Activated CD8-positive, alpha-beta memory T cell treated with anti-CD3 and anti-CD28 coated beads for 36 hours (primary cell): ENCODE data around the gene SRPK3. TPM values are rescaled to one million over a fixed set of nuclear protein-coding genes. Genes with fewer than 3 reads are reported as not detected.
"Not testable (repeated sequence)": the region's sequence is repeated elsewhere in the genome, so short reads cannot be mapped to it uniquely, and the experiment has no call there.

Source experiments
- CTCF ChIA-PET: fragments of 350-600 bp; sonication (Branson Sonifier 250); formaldehyde crosslinking; loops from one replicate; lab custom pipeline; 2021; ENCODE audit warnings: antibody characterized with exemption; lab: Charles Lee
- POLR2A ChIA-PET: fragments of 350-600 bp; sonication (Branson Sonifier 250); formaldehyde crosslinking; loops from one replicate; lab custom pipeline; 2021; ENCODE audit warnings: antibody characterized with exemption; lab: Charles Lee
- total RNA-seq, 2 experiments: library from RNA; stranded (reverse); gene quantifications; one replicate each; pipeline ENCODE4 v1.2.3, GENCODE V29; 2021

Gene SRPK3
- total RNA-seq, 2 experiments from 2014 or later, result not detected

DNA sequence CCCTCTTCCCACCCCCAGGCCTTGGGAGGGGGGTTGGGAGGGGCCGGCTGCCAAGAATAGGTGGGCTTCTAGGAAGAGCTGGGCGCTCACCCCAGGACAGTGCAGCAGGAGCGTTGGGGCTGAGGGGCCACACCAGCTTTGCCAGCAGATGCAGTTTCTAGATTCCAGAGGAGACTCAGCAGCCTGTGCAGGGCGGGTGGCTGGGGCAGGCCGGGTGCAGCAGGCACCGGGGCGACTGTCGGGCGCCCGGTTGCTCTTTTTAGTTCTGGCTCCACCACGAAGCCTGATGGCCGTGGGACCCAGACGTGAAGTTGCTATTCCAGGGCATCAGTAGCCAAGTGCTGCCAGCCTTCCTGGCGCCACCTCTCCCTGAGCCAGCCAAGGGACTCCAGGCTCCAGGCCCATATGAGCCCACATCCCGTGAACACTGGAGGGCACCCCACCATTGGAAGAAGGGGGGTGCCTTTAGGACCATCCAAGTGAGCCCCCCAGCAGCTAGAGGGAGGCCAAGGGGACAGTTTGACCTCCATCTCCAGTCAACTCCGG, 19.4 kb downstream of the SRPK3 start:
- CTCF ChIA-PET, result no interaction called here
- POLR2A ChIA-PET, result no interaction called here

DNA sequence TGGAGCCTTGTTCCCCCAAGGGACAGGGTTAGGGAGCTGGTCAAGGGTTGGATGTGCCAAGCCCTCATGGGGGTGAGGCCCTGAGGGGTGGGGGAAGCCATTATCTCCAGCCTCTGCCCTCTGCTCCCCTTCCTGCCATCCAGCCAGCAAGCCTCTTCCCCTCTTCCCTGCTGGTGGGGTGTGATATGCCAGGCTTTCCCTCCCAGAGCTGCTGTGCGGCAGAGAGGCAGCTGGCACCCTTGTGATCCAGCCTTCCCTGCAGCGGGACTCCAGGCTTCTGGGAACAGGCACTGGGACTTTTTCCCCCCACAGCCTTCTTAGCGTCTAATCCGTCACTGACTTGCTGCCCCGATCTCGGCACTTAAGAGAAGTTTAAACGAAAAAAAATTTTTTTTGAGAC, 19.9 kb downstream of the SRPK3 start:
- POLR2A ChIA-PET, result no interaction called here
- CTCF ChIA-PET, result no interaction called here

DNA sequence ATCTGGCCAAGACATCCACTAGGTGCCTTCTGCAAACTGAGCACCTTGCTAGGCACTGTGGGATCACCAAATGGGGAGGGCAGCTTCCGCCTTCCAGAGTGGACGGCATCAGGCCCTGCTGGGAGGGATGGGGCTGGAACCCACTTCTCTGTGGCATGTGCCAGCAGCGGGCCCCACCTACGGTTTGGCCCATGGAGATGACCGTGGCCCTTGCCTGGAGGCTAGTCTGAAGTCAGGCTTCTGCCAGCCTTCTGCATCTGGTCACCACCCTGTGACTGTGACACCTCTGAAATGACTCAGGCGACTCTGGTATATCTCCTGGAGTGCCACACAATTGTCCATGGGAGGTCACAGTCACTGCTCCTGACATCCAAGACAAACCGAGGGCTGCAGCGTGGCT, 20.8 kb downstream of the SRPK3 start:
- ChIA-PET CTCF (no interaction called here), POLR2A (no interaction called here)

DNA sequence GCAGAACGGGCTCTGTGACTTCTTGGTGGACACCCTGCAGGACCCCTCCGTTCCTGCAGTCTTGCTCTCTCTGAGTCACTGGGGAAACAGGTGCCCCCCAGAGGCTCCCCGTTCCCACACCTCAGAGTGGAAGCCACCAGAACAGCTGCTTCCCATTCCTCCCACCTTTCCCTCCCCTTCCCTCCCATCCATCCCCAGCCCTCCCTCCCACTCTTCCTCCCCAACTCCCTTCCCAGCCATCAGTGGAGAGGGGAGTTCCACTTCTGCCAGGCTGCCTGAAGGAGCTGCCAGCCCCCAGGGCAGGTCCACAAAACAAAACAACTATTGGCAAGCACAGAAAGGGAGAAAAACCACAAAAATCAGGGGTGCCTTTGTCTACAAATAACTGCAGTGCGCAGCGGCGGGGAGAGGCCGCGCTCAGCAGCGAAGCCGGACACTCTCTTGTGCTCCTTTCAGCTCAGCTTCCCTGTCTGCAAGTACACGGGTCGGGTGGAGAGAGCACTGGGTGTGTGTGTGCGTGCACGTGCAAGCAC, 21.7 kb downstream of the SRPK3 start:
- ChIA-PET POLR2A (no interaction called here), CTCF (interaction anchor here (1.1 kb wide), 1 partner anchor 35 kb away, joined by 3 read pairs; no protein-coding TSS in a partner anchor)

DNA sequence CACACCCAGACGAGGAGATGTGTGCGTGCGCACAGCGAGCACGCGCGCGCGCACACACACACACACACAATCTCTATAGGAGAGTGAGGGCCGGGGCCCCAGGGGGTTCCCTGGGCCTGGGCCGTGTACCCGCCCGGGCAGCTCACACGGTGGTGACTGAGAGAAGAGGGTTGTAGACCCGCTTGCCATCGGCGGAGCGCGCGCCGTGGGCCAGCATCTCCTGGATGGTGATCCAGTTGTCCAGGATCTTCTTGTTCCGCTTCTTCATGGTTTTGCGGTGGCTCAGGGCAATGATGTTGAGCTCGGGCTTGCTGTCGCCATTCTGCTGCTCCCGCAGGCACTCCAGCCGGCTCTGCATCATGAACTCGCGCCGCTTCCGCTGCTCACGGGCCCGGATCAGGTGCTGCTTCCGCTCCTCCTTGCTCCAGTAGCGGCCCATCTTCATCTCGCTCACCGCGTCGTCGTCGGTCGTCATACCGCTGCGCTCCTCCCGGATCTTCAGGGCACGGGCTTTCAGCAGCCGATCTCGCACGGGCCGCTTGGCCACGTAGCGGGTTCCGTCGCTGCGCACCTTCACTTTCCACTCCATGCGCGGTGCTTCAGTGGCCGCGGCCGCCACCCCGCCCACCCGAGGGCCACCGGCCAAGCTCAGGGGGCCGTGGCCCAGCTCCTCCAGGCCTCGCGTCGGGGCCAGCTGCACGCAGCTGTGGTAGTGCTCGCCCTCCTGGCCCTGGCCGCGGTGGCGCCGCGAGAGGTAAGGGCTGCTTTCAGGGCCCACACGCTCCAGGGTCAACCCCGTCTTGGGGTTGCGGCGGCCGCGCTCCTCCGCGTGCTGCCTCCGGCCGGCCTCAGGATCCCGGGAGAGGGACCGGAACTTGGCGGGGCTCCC, 22.6 kb downstream of the SRPK3 start:
- ChIA-PET CTCF (no interaction called here), POLR2A (no interaction called here)

DNA sequence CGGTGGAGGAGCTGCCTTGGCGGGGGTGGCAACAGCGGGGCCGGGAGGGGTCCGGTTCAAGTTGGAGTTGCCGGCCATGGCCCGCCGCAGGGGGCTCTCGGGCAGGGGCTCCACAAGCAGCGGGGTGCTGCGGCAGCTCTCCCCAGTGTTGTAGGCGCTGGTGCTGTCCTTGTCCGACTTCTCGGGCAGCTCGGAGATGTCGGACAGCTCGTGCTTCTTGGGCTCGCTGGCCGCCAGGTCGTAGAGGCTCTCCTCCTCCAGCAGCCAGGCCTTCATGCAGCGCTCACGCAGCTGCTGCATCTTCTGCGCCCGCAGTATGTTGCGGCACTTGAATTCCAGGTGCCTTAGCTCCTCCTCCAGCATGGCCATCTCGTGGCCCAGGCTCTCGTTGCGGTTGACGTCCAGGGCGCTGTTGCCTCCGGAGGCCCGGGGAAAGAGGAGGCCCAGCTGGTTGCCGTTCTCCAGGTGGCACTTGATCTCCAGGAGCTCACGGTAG, 23.3 kb downstream of the SRPK3 start:
- ChIA-PET CTCF (no interaction called here), POLR2A (no interaction called here)

DNA sequence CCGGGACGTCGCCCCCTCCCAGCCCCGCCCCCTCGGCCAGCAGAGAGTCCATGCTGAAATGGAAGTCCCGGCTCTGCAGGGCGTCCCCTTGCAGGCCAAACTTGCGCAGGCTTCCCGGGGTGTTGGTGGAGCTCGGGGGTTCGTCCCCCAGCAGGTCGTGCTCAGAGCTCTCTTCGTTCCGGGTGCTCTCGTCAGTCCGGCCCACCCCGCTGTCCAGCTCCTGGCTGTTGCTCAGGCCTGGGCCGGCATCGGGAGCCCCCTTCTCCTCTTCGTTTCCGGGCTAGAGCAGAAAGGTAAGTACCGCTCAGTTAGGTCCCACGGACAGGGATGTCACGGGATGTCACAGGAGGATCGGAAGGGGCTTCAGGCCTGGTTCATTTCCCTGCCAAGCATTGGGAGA, 23.8 kb downstream of the SRPK3 start:
- POLR2A ChIA-PET, result no interaction called here
- CTCF ChIA-PET, result no interaction called here

DNA sequence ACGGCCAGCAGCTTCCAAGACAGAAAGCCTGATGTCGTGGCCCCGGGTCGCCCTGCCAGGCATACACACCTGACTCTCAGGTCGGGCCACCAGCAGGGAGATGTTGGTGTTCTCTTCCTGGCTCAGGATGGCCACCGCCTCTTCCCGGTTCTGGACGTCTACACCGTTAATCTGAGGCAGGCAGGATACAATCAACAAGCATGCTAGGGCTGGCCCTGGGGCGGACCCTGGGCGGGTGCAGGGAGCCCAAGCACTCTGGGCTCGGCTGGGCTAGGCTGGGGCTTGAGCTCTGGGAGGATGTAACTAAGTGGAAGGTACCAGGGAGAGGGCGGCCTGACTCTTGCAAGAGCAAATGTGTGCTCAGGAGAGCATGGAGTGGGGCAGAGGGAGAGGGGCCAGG, 24.6 kb downstream of the SRPK3 start:
- ChIA-PET POLR2A (no interaction called here), CTCF (no interaction called here)

DNA sequence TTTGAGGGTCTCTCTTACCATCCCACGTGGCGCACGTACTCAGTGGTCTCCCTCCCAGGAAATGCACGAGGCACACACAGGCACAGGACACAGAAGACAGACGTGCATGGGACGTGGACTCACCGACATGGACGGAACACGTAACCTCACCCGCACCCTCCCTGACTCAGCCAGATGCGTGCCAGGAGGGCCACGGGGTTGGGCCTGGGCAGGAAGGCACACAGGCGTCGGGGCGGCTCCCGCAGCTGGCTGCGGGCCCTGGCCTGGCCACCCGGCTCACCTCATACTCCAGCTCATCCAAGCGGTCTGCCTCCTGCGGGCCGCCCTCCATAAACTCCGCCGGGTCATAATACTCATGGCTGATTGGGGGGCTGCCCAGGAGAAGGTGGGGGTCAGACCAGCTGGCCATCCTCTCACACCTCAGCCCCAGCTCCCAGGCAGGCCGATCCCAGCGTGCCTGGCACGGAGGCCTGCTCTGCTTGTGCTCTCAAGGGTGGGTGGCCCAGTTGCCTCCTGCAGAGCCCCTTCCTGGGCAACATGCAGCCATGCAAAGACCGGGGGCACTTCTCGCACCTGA, 26.2 kb downstream of the SRPK3 start:
- CTCF ChIA-PET, result no interaction called here
- POLR2A ChIA-PET, result no interaction called here

DNA sequence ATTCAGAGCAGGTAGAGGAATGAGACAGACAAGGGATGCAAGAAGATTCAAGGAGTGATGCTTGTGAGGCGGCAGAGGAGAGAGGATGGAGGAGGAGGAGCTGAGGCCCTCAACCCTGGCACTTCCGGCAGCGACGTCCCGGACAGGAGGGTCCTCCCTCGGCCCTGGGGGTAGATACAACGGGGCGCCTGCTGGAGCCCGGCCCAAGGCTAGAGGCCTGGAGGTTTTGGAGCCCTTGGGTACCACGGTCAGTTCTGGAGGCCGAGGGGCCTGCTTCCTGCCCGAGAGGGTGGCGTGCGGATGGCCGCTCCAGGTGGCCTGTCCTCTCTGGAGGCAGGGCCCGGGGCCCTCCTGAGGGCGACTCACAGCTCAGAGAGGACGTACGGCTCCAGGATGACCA, 27.1 kb downstream of the SRPK3 start:
- ChIA-PET POLR2A (no interaction called here), CTCF (no interaction called here)

DNA sequence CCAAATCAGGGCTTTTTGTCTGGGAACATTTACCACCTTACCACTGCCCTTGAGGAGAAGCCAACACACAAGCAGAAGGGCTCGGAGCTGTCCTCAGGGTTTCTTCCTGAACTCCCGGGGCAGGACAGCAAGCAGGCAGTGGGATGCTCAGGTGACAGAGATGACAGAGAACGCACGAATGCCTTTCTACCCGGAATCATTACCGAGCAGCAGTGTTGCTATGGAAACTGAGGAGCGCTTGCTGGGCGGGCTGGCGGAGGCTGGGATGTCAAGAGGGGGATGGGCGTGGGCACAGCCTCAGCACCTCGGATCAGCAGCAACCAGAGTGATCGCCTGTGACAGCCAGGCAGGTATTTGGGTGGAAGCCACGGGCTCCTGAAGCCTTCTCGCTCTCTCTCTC, 31.4 kb downstream of the SRPK3 start:
- POLR2A ChIA-PET, result no interaction called here
- CTCF ChIA-PET, result no interaction called here

DNA sequence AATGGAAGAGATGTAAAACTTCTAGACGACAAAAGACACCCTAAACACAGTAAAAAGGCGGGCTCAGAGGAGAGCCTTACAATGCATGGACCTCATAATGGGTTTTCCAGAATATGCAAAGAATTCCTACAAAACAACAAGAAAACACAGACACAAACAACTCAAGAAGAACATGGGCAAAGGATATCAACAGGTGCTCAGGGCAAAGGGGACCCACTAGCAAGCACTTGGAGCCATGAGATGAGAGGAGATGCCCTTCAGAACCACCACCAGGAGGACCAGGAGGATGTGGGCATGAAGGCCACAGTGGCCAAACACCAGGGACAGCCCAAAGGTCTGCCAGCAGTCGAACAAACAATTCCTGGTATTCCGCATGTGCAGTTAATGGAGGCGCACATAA, 32.3 kb downstream of the SRPK3 start:
- ChIA-PET POLR2A (no interaction called here), CTCF (no interaction called here)

DNA sequence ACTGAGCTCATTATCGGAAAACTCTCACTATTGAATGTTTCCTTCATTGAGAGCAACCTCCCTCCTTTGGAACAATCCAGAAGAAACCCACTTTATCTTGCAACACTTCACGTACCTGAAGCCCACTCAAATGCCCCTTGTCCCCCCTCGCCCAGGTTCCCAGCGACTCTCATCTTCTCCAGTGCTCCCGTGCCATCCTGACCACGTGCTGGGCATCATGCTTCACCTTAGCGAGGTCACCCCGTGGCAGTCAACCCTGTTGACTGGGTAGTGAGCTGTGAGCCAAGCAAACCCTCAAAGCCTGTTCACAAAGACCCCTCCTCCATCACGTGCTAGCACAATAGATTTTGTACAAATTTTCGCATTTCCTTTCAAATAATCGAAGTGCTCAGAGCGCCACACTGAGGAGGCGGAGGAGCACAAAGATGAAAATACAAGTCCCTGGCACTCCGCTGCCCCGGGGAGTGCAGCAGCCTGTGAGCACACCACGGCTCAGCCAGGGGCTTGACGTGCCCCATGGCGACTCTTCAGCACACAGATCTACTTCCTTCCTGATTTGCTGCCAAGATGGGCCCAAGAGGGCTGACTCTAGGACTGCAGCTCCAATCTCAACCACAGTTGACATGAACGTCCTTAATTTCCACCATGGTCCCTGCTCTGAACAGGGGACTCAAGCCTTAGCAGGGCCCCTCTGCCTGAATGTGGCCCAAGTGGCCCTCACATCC, 33.9 kb downstream of the SRPK3 start:
- ChIA-PET POLR2A (no interaction called here), CTCF (no interaction called here)

DNA sequence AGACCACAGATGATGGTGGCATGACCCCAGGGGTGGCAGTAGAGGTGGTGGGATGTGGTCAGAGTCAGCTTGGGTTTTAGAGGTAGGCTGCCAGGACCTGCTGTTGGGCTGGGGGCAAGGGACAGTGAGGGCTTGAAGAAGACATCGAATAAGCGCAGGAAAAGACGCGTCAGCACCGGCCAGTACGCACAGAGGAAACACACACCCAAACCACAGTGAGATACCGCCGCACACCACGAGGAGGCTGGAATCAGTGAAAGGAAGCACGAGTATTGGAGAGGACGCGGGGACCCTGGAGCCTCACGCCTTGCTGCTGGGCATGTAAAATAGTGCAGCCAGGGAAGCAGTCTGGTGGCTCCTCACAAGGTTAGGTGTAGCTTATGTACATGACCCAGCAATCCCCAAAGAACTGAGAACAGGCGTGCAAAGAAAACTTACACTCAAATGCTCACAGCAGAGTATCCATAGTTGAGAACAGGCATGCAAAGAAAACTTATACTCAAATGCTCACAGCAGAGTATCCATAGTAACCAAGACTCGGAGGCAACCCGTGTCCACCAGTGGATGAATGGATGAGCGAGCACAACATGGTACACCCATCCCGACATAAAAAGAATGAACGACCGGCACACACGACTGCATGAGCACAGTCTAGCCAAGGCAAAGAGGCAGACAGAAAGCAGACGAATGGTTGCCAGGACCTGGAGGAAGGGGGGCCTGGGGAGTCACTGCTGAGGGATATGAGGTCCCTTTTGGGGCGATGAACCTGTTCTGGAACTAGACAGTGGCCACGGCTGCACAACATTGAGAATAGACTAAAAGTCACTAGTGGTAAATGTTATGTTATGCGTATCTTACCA, 36.2 kb downstream of the SRPK3 start:
- CTCF ChIA-PET, result no interaction called here
- POLR2A ChIA-PET, result no interaction called here

DNA sequence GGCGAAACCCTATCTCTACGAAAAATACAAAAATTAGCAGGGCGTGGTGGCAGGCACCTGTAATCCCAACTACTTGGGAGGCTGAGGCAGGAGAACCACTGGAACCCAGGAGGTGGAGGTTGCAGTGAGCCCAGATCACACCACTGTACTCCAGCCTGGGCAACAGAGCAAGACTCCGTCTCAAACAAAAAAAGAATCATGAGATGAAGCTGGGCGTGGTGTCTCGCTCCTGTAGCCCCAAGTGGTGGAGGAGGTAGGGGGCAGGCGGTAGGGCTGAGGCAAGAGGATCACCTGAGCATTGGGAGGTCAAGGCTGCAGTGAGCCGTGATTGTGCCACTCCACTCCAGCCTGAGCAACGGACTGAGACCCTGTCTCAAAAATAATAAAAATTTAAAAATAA, 37.2 kb downstream of the SRPK3 start:
- CTCF ChIA-PET, POLR2A ChIA-PET: not testable (repeated sequence)

DNA sequence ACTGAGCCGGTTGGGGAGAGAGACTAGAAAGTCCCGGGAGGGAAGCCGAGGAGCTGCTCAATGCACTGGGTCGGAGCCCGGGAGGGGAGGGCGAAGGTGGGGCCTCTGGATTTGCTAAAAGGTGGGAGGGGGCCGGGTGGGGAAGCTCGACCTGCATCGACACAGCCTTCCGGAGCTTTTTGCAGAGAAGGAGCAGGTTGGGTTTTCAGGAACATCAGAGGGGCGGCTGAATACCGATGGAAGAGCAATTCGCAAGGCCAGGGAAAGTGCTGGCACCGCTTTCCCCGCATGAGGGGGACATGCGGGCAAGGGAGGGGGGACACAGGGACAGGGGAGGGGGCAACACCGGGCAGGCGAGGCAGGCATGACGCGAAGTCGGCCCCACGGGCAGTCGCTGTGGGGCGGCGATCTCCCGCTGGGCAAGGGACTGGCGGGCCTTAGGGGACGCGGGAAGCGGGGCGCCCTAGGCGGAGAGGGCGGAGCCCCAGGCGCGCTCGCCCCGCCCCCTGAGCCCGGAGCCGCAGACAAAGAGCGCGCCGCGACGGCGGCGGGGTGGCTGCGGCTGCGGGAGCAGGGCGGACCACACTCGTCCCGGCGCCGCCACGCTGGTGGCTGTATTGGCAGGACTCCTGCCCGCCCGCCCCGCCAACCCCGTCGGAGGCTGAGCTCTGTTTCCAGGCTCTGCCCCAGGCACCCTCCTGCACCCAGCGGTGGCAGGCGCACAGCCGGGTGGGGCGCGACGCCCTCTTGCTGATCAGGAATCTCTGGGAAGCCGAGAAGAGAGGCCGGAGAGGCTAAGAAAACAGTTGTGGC, 37.9 kb downstream of the SRPK3 start:
- POLR2A ChIA-PET, result no interaction called here
- CTCF ChIA-PET, result no interaction called here

DNA sequence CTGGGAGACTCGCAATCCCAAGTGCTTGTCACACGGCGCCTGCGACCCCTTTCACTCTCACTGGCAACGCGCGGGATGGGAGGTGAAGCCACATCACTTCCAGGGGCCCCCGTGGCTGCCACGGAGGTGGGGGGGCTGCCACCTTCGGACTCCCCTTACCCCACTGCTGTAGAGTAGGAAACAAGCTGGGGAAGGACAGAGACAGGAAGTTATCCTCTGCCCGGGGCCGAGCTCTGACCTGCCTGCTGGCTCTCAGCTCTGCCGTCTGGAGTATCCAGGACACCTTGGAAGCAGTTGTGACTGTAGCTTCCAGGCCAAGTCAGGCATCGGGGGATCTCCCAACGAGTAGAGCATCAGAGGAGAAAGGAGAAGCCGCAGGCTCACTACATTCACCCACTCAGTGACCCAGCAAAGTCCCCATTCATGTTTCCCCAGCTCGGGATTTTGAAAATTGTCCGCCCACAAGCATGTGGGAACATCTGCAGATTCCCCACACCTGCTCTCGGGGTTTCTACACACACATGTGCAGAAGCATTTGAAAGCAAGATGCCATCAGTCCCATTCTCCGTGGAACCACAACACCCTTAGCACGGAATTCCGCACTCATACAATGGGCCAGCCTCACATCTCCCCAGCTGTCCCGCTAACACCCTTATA, 38.7 kb downstream of the SRPK3 start:
- POLR2A ChIA-PET, result no interaction called here

DNA sequence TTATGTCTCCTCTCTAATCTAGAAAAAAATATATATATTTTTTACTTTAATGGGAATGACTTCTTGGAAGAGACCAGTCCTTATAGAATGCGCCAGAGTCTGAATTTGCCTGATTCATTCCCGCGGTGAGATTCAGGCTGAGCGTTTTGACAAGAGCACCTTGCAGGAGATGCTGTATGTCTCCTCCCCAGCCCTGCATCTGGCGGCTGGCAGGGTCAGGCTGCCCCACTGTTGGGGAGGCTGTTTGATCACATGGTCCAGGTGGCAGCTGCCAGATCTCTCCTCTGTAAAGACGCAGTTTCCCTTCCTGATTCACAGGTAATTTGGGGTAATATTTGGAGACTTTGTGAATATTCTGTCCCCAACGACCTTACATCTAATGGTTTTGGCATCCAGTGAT, 39.8 kb downstream of the SRPK3 start:
- CTCF ChIA-PET, result no interaction called here
- POLR2A ChIA-PET, result no interaction called here

More for the DNA sequence above, 38.7 kb downstream of the SRPK3 start:
- CTCF ChIA-PET, result no interaction called here
